Keratinocyte (primary cell): ENCODE measurements around the gene HPS3. TPM values are rescaled to one million over a fixed set of nuclear protein-coding genes. Genes with fewer than 3 reads are reported as not detected.

Source experiments
- DNase-seq: peaks from one replicate; pipeline ENCODE4 v3.0.0-alpha.2; 2011; ENCODE audit warnings: low read depth, missing footprints, low spot score
- FAIRE-seq: peaks from 2 replicates; lab custom pipeline; 2011; peaks lifted over from hg19 to GRCh38; lab: Jason Lieb, UNC
- H2AFZ ChIP-seq: 2 replicates; pipeline ENCODE4 v1.6.0; 2012; ENCODE audit warnings: low read length, control low read depth, inconsistent platforms; ENCODE audit not compliant: control insufficient read depth
- H3K27ac ChIP-seq: 2 replicates; pipeline ENCODE4 v1.5.1; 2011; ENCODE audit warnings: low read length; ENCODE audit not compliant: control insufficient read depth, insufficient read depth
- H3K27me3 ChIP-seq: 3 replicates; pipeline ENCODE4 v1.6.0; 2011; ENCODE audit warnings: low read length; ENCODE audit not compliant: control insufficient read depth, insufficient read depth; ENCODE audit errors: extremely low read depth
- H3K36me3 ChIP-seq, 2 experiments: 2 replicates in 1 of 2; 3 replicates in 1 of 2; pipeline ENCODE4 v1.5.1; 2011; ENCODE audit warnings: low read length in 2 of 2, mild to moderate bottlenecking in 1 of 2; ENCODE audit not compliant: control insufficient read depth in 2 of 2, insufficient read depth in 2 of 2; ENCODE audit errors: extremely low read depth in 1 of 2
- H3K4me1 ChIP-seq: 3 replicates; pipeline ENCODE4 v1.5.1; 2011; ENCODE audit warnings: low read length; ENCODE audit not compliant: control insufficient read depth, insufficient read depth; ENCODE audit errors: extremely low read depth
- H3K4me2 ChIP-seq: 3 replicates; pipeline ENCODE4 v1.6.0; 2011; ENCODE audit warnings: low read depth, low read length; ENCODE audit not compliant: control insufficient read depth, insufficient read depth; ENCODE audit errors: extremely low read depth
- H3K4me3 ChIP-seq, 3 experiments: fragments of 200-600 bp in 1 of 3; sonication (generic) in 1 of 3; 2 replicates in 2 of 3; 3 replicates in 1 of 3; pipeline ENCODE4 v1.5.1; 2011 to 2016; ENCODE audit warnings: low read length in 3 of 3, mild to moderate bottlenecking in 3 of 3, control low read depth in 2 of 3, inconsistent platforms in 1 of 3, low read depth in 1 of 3, mixed read lengths in 1 of 3, mixed run types in 1 of 3, moderate library complexity in 1 of 3; ENCODE audit not compliant: control insufficient read depth in 2 of 3, insufficient read depth in 2 of 3; ENCODE audit errors: extremely low read depth in 1 of 3
- H3K79me2 ChIP-seq: 2 replicates; pipeline ENCODE4 v1.6.0; 2012; ENCODE audit warnings: low read length; ENCODE audit not compliant: control insufficient read depth, insufficient read depth
- H3K9ac ChIP-seq: 3 replicates; pipeline ENCODE4 v1.6.0; 2011; ENCODE audit warnings: low read length; ENCODE audit not compliant: control insufficient read depth, insufficient read depth; ENCODE audit errors: extremely low read depth
- H3K9me1 ChIP-seq: 3 replicates; pipeline ENCODE4 v1.6.0; 2011; ENCODE audit warnings: low read length; ENCODE audit not compliant: control insufficient read depth, insufficient read depth; ENCODE audit errors: extremely low read depth
- H3K9me3 ChIP-seq: 2 replicates; pipeline ENCODE4 v1.5.1; 2012; ENCODE audit warnings: low read depth, low read length; ENCODE audit not compliant: control insufficient read depth
- H4K20me1 ChIP-seq: 3 replicates; pipeline ENCODE4 v1.6.0; 2011; ENCODE audit warnings: low read length; ENCODE audit not compliant: control insufficient read depth, insufficient read depth; ENCODE audit errors: extremely low read depth
- EZH2 ChIP-seq: IDR thresholded peaks from one replicate; pipeline ENCODE4 v1.6.1; 2012; ENCODE audit warnings: inconsistent platforms, mild to moderate bottlenecking, low read length, moderate library complexity
- dilution Hi-C: fragments of 300-500 bp; cut with MboI; formaldehyde crosslinking; loops from one replicate; pipeline ENCODE4 v1.7.0; 2020; ENCODE audit warnings: low sequenced_read_pairs; ENCODE audit not compliant: extremely low pct_ligation_motif_present
- polyA plus RNA-seq, 5 experiments: library from polyadenylated mRNA; depleted of rRNA in 3 of 5; stranded (reverse) in 3 of 5; stranded (forward) in 1 of 5; unstranded in 1 of 5; fragments of >200 nt; gene quantifications; 1 replicate in 1 of 5; 2 replicates in 3 of 5; 3 replicates in 1 of 5; pipeline versions ENCODE4 v1.2.1 to v1.2.3, GENCODE V29; 2011 to 2012; ENCODE audit warnings: missing spikeins in 2 of 5, low read depth in 1 of 5, low replicate concordance in 1 of 5
- TF ChIP-seq, protein P1 (sequence below), 3 experiments: IDR thresholded peaks in 1 of 3; conservative IDR thresholded peaks in 1 of 3; optimal IDR thresholded peaks in 1 of 3; 2 replicates in 2 of 3; 3 replicates in 1 of 3; pipeline versions ENCODE3 to v1.5.1; 2011; ENCODE audit warnings: low read length in 3 of 3, mild to moderate bottlenecking in 3 of 3, moderate library complexity in 2 of 3, control low read depth in 1 of 3, inconsistent platforms in 1 of 3; ENCODE audit not compliant: insufficient read depth in 2 of 3; ENCODE audit errors: extremely low read depth in 1 of 3

Gene HPS3
- polyA plus RNA-seq, 1 donor (not counting 4 experiments of a cell fraction or from before 2014, with no cell fraction given), result 12.9 TPM

DNA sequence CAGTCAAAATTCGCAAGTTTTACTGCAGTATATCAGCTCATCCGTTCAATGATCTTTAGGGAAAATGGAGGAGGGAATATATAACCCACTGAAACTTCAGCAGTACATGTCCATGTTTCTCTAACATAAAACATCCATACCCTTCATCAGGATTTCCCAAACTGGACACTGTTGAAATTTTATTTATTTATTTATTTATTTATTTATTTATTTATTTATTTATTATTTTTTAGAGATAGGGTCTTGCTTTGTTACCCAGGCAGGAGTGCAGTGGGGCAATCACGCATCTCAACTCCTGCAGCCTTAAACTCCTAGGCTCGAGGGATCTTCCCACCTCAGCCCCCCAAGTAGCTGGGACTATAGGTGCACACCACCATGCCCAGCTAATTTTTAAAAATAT is 28.3 kb upstream of the HPS3 start:
- H3K9me3 ChIP-seq, result no peaks in the 10 kb centered on the region
- H3K9me1 ChIP-seq, result no peaks in the 10 kb centered on the region
- no peaks in the 10 kb centered on the region for H3K27me3 ChIP-seq
- TF ChIP-seq, protein P1, sequence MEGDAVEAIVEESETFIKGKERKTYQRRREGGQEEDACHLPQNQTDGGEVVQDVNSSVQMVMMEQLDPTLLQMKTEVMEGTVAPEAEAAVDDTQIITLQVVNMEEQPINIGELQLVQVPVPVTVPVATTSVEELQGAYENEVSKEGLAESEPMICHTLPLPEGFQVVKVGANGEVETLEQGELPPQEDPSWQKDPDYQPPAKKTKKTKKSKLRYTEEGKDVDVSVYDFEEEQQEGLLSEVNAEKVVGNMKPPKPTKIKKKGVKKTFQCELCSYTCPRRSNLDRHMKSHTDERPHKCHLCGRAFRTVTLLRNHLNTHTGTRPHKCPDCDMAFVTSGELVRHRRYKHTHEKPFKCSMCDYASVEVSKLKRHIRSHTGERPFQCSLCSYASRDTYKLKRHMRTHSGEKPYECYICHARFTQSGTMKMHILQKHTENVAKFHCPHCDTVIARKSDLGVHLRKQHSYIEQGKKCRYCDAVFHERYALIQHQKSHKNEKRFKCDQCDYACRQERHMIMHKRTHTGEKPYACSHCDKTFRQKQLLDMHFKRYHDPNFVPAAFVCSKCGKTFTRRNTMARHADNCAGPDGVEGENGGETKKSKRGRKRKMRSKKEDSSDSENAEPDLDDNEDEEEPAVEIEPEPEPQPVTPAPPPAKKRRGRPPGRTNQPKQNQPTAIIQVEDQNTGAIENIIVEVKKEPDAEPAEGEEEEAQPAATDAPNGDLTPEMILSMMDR (optimal IDR thresholded peaks at IDR 0.05 in 1 of 3, IDR thresholded peaks at IDR 0.05 in 1 of 3, conservative IDR thresholded peaks at IDR 0.05 in 1 of 3; ENCODE audit: extremely low read depth in 1 of 3, insufficient read depth in 2 of 3, low read length in 3 of 3), result no peak
- TF ChIP-seq EZH2, result no peak
- dilution Hi-C loops, result no loop called here
- no peaks in the 10 kb centered on the region for H4K20me1 ChIP-seq
- H3K4me1 ChIP-seq, result no peaks in the 10 kb centered on the region
- no peak overlapping the region for H3K27ac ChIP-seq
- H3K4me2 ChIP-seq, result no peak overlapping the region
- no peak overlapping the region for H2AFZ ChIP-seq
- FAIRE-seq, result no peak
- no peaks in the 10 kb centered on the region for H3K79me2 ChIP-seq
- H3K9ac ChIP-seq, result no peak overlapping the region
- no peaks in the 10 kb centered on the region for H3K36me3 ChIP-seq
- H3K4me3 ChIP-seq, result no peak overlapping the region
- DNase-seq, result no peak

DNA sequence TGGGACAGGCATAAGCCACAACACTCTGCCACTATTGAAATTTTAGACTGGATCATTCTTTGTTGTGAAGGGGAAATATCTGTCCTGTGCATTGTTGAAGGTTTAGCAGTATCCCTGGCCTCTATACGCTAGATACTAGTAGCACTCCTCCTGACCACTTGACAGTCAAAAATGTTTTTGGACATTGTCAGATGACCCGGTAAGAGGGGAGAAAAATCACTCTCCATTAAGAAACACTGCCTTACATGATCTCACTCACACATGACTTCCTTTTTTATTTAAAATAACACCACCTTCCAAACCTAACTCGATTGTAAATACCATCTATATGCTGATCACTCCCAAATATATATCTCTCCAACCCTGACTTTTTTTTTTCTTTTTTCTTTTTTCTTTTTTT is 27.8 kb upstream of the HPS3 start:
- Histone ChIP-seq H3K27me3 (no peaks in the 10 kb centered on the region), H4K20me1 (no peaks in the 10 kb centered on the region), H3K4me1 (no peaks in the 10 kb centered on the region), H3K9me3 (no peaks in the 10 kb centered on the region), H2AFZ (no peak overlapping the region), H3K4me2 (no peak overlapping the region), H3K79me2 (no peaks in the 10 kb centered on the region), H3K36me3 (no peaks in the 10 kb centered on the region), H3K9me1 (no peaks in the 10 kb centered on the region), H3K4me3 (no peak overlapping the region), H3K9ac (no peak overlapping the region), H3K27ac (no peak overlapping the region)
- TF ChIP-seq, protein P1 (optimal IDR thresholded peaks at IDR 0.05 in 1 of 3, IDR thresholded peaks at IDR 0.05 in 1 of 3, conservative IDR thresholded peaks at IDR 0.05 in 1 of 3; ENCODE audit: extremely low read depth in 1 of 3, insufficient read depth in 2 of 3, low read length in 3 of 3), result no peak
- TF ChIP-seq EZH2, result no peak
- DNase-seq (no peak), FAIRE-seq (no peak)
- dilution Hi-C loops, result no loop called here
